Esophagus squamous epithelium (tissue), 5 donors: ENCODE data around the gene TCF4. TPM values are rescaled to one million over a fixed set of nuclear protein-coding genes. Genes with fewer than 3 reads are reported as not detected.

Source experiments
- DNase-seq: peaks from one replicate; lab custom pipeline; 2025; lab: John Stamatoyannopoulos, UW
- H3K27ac ChIP-seq, 4 donors: fragments of 200-600 bp; sonication (generic); one replicate each; pipeline ENCODE4 v1.5.1; 2016 to 2019; ENCODE audit warnings: mild to moderate bottlenecking in 1 of 4
- H3K27me3 ChIP-seq, 4 donors: fragments of 200-600 bp; sonication (generic); 1 replicate in 3 of 4; 2 replicates in 1 of 4; pipeline versions ENCODE4 v1.5.1 to v1.6.0; 2017 to 2021; ENCODE audit warnings: antibody characterized with exemption in 1 of 4
- H3K36me3 ChIP-seq, 3 donors: fragments of 200-600 bp; sonication (generic); one replicate each; pipeline ENCODE4 v1.5.1; 2016 to 2019
- H3K4me1 ChIP-seq, 3 donors: fragments of 200-600 bp; sonication (generic); one replicate each; pipeline ENCODE4 v1.5.1; 2017 to 2019
- H3K4me3 ChIP-seq, 4 donors: fragments of 200-600 bp; sonication (generic); 1 replicate in 3 of 4; 2 replicates in 1 of 4; pipeline ENCODE4 v1.5.1; 2016 to 2019; ENCODE audit warnings: mild to moderate bottlenecking in 2 of 4, moderate library complexity in 1 of 4
- H3K9me3 ChIP-seq, 3 donors: fragments of 200-600 bp; sonication (generic); one replicate each; pipeline ENCODE4 v1.5.1; 2016 to 2019
- CTCF ChIP-seq, 6 experiments: fragments of 450-650 bp in 4 of 6; fragments of 200-600 bp in 2 of 6; sonication (generic) in 2 of 6; IDR thresholded peaks; one replicate each; pipeline ENCODE4 v1.5.1; 2016 to 2019; ENCODE audit warnings: antibody characterized with exemption in 6 of 6, mild to moderate bottlenecking in 4 of 6, moderate library complexity in 4 of 6
- POLR2A ChIP-seq, 4 donors: fragments of 450-650 bp; IDR thresholded peaks; one replicate each; pipeline ENCODE4 v1.6.1; 2017; ENCODE audit warnings: antibody characterized with exemption in 4 of 4, mild to moderate bottlenecking in 4 of 4, moderate library complexity in 3 of 4
- WGBS, 2 donors: methylation state at CpG; one replicate each; pipeline ENCODE4 v1.1.5; 2018; 5-methylcytosine and 5-hydroxymethylcytosine counted together
- intact Hi-C: fragments of 100-400 bp; cut with DNase I; formaldehyde crosslinking; loops from one replicate; pipeline ENCODE4 v1.15.0; 2022
- total RNA-seq, 4 donors: library from RNA; depleted of rRNA; stranded (reverse); fragments of >200 nt; gene quantifications; one replicate each; pipeline ENCODE4 v1.1.0, GENCODE V29; 2016
- donor health status: DM: yes; HTN: yes; CAD: no.

Gene TCF4
- total RNA-seq, 4 donors from 2014 or later: 19.0 to 79.7 (median 26.0) TPM

GRCh38 chr18:55609160-55609825 lies 21.3 kb upstream of the TCF4 start:
- no peaks in the 10 kb centered on the region for H3K4me1 ChIP-seq
- DNase-seq: no peak
- intact Hi-C loops: no loop called here
- H3K4me3 ChIP-seq: no peak overlapping the region
- no peak overlapping the region for H3K27ac ChIP-seq
- TF ChIP-seq CTCF (IDR thresholded peaks at IDR 0.05) (no peak), POLR2A (IDR thresholded peaks at IDR 0.05) (no peak)
- 82 to 86% methylated on average over 5 to 6 of the region's 6 CpGs for WGBS, 2 donors
- H3K36me3 ChIP-seq: no peaks in the 10 kb centered on the region
- H3K27me3 ChIP-seq: no peaks in the 10 kb centered on the region
- no peaks in the 10 kb centered on the region for H3K9me3 ChIP-seq

GRCh38 chr18:55608497-55608896 lies 20.5 kb upstream of the TCF4 start:
- no peaks in the 10 kb centered on the region for H3K9me3 ChIP-seq
- intact Hi-C loops: no loop called here
- no peaks in the 10 kb centered on the region for H3K36me3 ChIP-seq
- no peaks in the 10 kb centered on the region for H3K4me1 ChIP-seq
- H3K27me3 ChIP-seq: no peaks in the 10 kb centered on the region
- no peak for DNase-seq
- H3K27ac ChIP-seq: no peak overlapping the region
- WGBS, 2 donors: 74 to 76% methylated on average over 4 of the region's 4 CpGs
- H3K4me3 ChIP-seq: no peak overlapping the region
- TF ChIP-seq POLR2A (IDR thresholded peaks at IDR 0.05) (no peak), CTCF (IDR thresholded peaks at IDR 0.05) (no peak)

GRCh38 chr18:55607773-55608172 lies 19.8 kb upstream of the TCF4 start:
- Histone ChIP-seq H3K27me3 (no peaks in the 10 kb centered on the region), H3K4me1 (no peaks in the 10 kb centered on the region), H3K9me3 (no peaks in the 10 kb centered on the region), H3K36me3 (no peaks in the 10 kb centered on the region), H3K4me3 (no peak overlapping the region), H3K27ac (no peak overlapping the region)
- no peak for TF ChIP-seq POLR2A (IDR thresholded peaks at IDR 0.05)
- no peak for TF ChIP-seq CTCF (IDR thresholded peaks at IDR 0.05)
- intact Hi-C loops: no loop called here
- WGBS, 2 donors: 89 to 96% methylated on average over 2 of the region's 2 CpGs
- no peak for DNase-seq

GRCh38 chr18:55605733-55606338 lies 17.8 kb upstream of the TCF4 start:
- Histone ChIP-seq H3K27me3 (no peaks in the 10 kb centered on the region), H3K9me3 (no peaks in the 10 kb centered on the region), H3K27ac (no peak overlapping the region), H3K4me1 (no peaks in the 10 kb centered on the region), H3K36me3 (no peaks in the 10 kb centered on the region), H3K4me3 (no peak overlapping the region)
- DNase-seq: no peak
- intact Hi-C loops: no loop called here
- TF ChIP-seq CTCF (IDR thresholded peaks at IDR 0.05): no peak
- TF ChIP-seq POLR2A (IDR thresholded peaks at IDR 0.05): no peak
- 72 to 78% methylated on average over 7 of the region's 7 CpGs for WGBS, 2 donors

GRCh38 chr18:55603775-55604174 lies 15.8 kb upstream of the TCF4 start:
- no peak for DNase-seq
- WGBS, 2 donors: 92 to 96% methylated on average over 4 to 5 of the region's 5 CpGs
- no peaks in the 10 kb centered on the region for H3K27me3 ChIP-seq
- intact Hi-C loops: no loop called here
- H3K27ac ChIP-seq: no peak overlapping the region
- no peaks in the 10 kb centered on the region for H3K4me1 ChIP-seq
- no peak for TF ChIP-seq POLR2A (IDR thresholded peaks at IDR 0.05)
- no peak for TF ChIP-seq CTCF (IDR thresholded peaks at IDR 0.05)
- no peak overlapping the region for H3K4me3 ChIP-seq
- H3K36me3 ChIP-seq: no peaks in the 10 kb centered on the region
- H3K9me3 ChIP-seq: no peaks in the 10 kb centered on the region
